ENCODE results near the gene PPP2R5D. TPM values are rescaled to one million over a fixed set of nuclear protein-coding genes. Genes with fewer than 3 reads are reported as not detected.
A peak's percentile ranks its signal among the peaks of the same experiment; 100 is the strongest.

The PPP2R5D gene
- total and polyA plus RNA-seq, 2 donors from 2014 or later = 21.8 to 22.6 TPM

DNA sequence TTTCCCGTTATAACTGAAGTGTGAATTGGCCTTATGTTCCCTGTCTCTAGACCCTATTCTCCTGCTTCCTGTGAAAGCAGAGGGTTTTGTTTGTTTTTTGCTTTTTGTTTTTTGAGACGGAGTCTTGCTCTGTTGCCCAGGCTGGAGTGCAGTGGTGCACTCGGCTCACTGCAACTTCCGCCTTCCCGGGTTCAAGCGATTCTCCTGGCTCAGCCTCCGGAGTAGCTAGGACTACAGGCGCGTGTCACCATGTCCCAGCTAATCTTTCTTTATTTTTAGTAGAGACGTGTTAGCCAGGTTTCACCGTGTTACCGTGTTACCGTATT is 24.5 kb upstream of the PPP2R5D start:
- H3K4me1 ChIP-seq (ENCODE audit: control insufficient read depth in 2 of 3, insufficient read depth in 2 of 3, low read depth in 1 of 3, low read length in 3 of 3) = peaks cover 0 to 8% (median 0%) of the 10 kb centered on the region in 3 donors
- no peak for FAIRE-seq
- no peaks in the 10 kb centered on the region for H3K9me3 ChIP-seq (ENCODE audit: control insufficient read depth in 2 of 3, insufficient read depth in 1 of 3, low read length in 3 of 3)
- no peak overlapping the region for H3K27ac ChIP-seq (ENCODE audit: low read depth in 2 of 2, low read length in 2 of 2)
- H3K4me3 ChIP-seq (ENCODE audit: low read length in 3 of 3) = peak overlapping the region; percentile 4 to 79 (median 76)
- intact Hi-C loops (cut with DNase I) = no loop called here
- H3K27me3 ChIP-seq (ENCODE audit: control insufficient read depth, insufficient read depth, low read length) = no peaks in the 10 kb centered on the region
- TF ChIP-seq, protein P1, sequence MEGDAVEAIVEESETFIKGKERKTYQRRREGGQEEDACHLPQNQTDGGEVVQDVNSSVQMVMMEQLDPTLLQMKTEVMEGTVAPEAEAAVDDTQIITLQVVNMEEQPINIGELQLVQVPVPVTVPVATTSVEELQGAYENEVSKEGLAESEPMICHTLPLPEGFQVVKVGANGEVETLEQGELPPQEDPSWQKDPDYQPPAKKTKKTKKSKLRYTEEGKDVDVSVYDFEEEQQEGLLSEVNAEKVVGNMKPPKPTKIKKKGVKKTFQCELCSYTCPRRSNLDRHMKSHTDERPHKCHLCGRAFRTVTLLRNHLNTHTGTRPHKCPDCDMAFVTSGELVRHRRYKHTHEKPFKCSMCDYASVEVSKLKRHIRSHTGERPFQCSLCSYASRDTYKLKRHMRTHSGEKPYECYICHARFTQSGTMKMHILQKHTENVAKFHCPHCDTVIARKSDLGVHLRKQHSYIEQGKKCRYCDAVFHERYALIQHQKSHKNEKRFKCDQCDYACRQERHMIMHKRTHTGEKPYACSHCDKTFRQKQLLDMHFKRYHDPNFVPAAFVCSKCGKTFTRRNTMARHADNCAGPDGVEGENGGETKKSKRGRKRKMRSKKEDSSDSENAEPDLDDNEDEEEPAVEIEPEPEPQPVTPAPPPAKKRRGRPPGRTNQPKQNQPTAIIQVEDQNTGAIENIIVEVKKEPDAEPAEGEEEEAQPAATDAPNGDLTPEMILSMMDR (IDR thresholded peaks at IDR 0.05; ENCODE audit: borderline replicate concordance, extremely low read depth, insufficient read depth) = no peak
- H3K36me3 ChIP-seq (ENCODE audit: control insufficient read depth in 2 of 3, insufficient read depth in 3 of 3, low read length in 3 of 3) = peaks cover 0 to 2% (median 0%) of the 10 kb centered on the region in 3 donors
- no peak for DNase-seq
- H3K9ac ChIP-seq (ENCODE audit: low read length in 3 of 3) = peak overlapping the region in 1 of 3 donors; percentile 65

DNA sequence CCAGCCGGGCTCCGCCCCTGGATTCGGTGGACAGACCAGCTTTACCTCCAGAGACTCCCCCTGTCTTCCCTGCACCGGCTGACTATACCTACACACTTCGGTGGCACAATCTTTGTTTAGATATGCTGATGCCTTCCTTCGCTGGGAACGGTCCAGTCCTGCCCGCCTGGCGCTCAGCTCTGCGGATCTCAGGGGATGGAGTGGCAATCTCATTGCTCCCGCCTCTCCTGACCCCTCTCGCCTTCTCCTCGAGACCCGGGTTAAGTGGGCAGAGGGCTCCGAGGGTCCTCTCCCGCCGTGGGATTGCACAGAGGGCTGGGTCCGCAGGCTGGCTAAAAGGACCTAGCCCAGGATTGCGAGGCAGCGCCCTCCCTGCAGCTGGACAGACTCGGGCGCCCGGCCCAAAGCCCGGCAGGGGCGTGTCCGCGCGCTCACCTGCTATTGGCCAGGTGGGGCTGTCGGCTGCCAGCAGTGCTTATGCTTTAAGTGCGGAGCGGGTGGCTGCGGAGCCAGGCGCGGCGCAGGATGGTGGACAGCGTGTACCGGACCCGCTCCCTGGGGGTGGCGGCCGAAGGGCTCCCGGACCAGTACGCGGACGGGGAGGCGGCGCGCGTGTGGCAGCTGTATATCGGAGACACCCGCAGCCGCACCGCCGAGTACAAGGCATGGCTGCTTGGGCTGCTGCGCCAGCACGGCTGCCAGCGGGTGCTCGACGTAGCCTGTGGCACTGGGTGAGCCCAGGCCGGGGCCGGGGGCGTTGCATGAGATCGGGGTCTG is 23.9 kb upstream of the PPP2R5D start, which contains the start of gene GNMT:
Gene GNMT, plus strand, starts transcription at position 512 of the 777 bp plus-strand sequence. Its CDS starts 14 bp downstream, at position 526.
- TF ChIP-seq, protein P1 (IDR thresholded peaks at IDR 0.05; ENCODE audit: borderline replicate concordance, extremely low read depth, insufficient read depth) = no peak
- H3K9ac ChIP-seq (ENCODE audit: low read length in 3 of 3) = peak within 1 kb of the TSS in 2 of 3 donors; percentile 55 to 65
- H3K27ac ChIP-seq (ENCODE audit: low read depth in 2 of 2, low read length in 2 of 2) = no peak within 1 kb of the TSS
- intact Hi-C loops (cut with DNase I) = no loop called here
- peaks cover 0 to 8% (median 0%) of the 10 kb centered on the region in 3 donors for H3K4me1 ChIP-seq (ENCODE audit: control insufficient read depth in 2 of 3, insufficient read depth in 2 of 3, low read depth in 1 of 3, low read length in 3 of 3)
- DNase-seq (peak; percentile 75 to 85 (median 78)), FAIRE-seq (no peak)
- H3K36me3 ChIP-seq (ENCODE audit: control insufficient read depth in 2 of 3, insufficient read depth in 3 of 3, low read length in 3 of 3) = peaks cover 0 to 4% (median 3%) of the 10 kb centered on the region in 3 donors
- no peaks in the 10 kb centered on the region for H3K27me3 ChIP-seq (ENCODE audit: control insufficient read depth, insufficient read depth, low read length)
- peak within 1 kb of the TSS; percentile 4 to 79 (median 76) for H3K4me3 ChIP-seq (ENCODE audit: low read length in 3 of 3)
- no peaks in the 10 kb centered on the region for H3K9me3 ChIP-seq (ENCODE audit: control insufficient read depth in 2 of 3, insufficient read depth in 1 of 3, low read length in 3 of 3)

DNA sequence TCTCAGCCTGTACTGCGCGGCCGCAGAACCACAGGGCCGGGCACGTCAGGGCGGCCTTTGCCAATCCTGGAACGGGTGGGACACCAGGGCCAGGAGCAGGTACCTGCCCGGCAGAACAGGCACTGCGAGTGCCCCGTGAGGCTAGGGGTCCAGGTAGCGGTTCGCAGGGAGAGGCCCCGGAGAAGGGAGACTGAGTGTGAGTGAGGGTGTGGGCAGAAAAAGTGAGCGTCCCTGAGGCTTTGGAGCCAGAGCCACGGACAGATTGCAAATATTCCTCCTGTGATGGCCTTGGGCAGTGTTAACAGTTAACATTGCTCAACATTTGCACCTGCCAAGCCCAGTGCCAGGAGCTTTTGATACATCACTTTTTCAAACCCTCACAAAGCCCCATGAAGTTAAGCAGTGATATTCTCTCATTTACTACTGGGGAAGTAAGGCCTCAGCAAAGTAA is 23.3 kb upstream of the PPP2R5D start:
- H3K4me1 ChIP-seq (ENCODE audit: control insufficient read depth in 2 of 3, insufficient read depth in 2 of 3, low read depth in 1 of 3, low read length in 3 of 3) = peaks cover 0 to 8% (median 0%) of the 10 kb centered on the region in 3 donors
- H3K27me3 ChIP-seq (ENCODE audit: control insufficient read depth, insufficient read depth, low read length) = no peaks in the 10 kb centered on the region
- TF ChIP-seq, protein P1 (IDR thresholded peaks at IDR 0.05; ENCODE audit: borderline replicate concordance, extremely low read depth, insufficient read depth) = no peak
- H3K9ac ChIP-seq (ENCODE audit: low read length in 3 of 3) = no peak overlapping the region
- no peak for DNase-seq
- H3K27ac ChIP-seq (ENCODE audit: low read depth in 2 of 2, low read length in 2 of 2) = no peak overlapping the region
- H3K4me3 ChIP-seq (ENCODE audit: low read length in 3 of 3) = peak overlapping the region in 2 of 3 donors; percentile 48 to 79
- H3K36me3 ChIP-seq (ENCODE audit: control insufficient read depth in 2 of 3, insufficient read depth in 3 of 3, low read length in 3 of 3) = peaks cover 0 to 5% (median 3%) of the 10 kb centered on the region in 3 donors
- no peak for FAIRE-seq
- intact Hi-C loops (cut with DNase I) = no loop called here
- H3K9me3 ChIP-seq (ENCODE audit: control insufficient read depth in 2 of 3, insufficient read depth in 1 of 3, low read length in 3 of 3) = no peaks in the 10 kb centered on the region
